ENCODE results near the gene ZNF287. TPM values are rescaled to one million over a fixed set of nuclear protein-coding genes. Genes with fewer than 3 reads are reported as not detected.

ZNF287 gene
- total RNA-seq, 1 experiment from 2014 or later, result 5.4 TPM

DNA sequence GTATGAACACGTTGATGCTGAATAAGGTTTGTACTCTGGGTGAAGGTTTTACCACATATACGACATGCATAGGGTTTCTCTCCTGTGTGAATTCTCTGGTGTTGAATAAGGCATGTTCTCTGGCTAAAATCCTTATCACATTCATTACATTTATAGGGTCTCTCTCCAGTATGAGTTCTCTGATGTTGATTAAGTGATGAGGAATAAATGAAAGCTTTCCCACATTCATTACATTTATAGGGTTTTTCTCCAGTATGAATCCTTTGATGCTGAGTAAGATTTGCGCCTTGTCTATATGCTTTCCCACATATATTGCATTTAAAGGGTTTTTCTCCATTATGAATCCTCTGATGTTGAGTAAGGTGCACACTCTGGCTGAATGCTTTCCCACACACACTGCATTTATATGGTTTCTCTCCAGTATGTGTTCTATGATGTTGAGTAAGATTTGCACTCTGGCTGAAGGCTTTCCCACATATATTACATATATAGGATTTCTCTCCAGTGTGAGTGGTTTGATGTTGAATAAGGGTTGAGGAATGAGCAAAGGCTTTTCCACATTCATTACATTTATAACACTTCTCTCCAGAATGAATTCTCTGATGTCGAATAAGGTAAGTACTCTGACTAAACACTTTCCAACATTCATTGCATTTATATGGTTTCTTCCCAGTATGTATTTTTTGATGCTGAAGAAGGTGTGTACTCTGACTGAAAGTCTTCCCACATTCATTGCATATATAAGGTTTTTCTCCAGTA, 16.9 kb downstream of the ZNF287 start:
- POLR2A ChIA-PET, result no interaction called here
- Mint-ChIP-seq H3K27ac (no peak overlapping the region), H3K36me3 (peaks cover 78% of the 10 kb centered on the region), H3K4me1 (no peaks in the 10 kb centered on the region), H3K9me3 (peaks cover 89% of the 10 kb centered on the region), H3K27me3 (ENCODE audit: low read depth) (peaks cover 10% of the 10 kb centered on the region), H3K4me3 (no peak overlapping the region)
- DNase-seq (ENCODE audit: low spot score) (no peak), ATAC-seq (no peak)
- TF ChIP-seq FOXK1 (CRISPR knock-in tag; IDR thresholded peaks at IDR 0.05) (no peak), CREB1 (CRISPR knock-in tag; IDR thresholded peaks at IDR 0.05) (no peak), NR3C1 (CRISPR knock-in tag; conservative IDR thresholded peaks at IDR 0.05; ENCODE audit: low read depth) (no peak), ZNF317 (CRISPR knock-in tag; IDR thresholded peaks at IDR 0.05; ENCODE audit: borderline replicate concordance, low read depth) (no peak), TEAD1 (CRISPR knock-in tag; IDR thresholded peaks at IDR 0.05) (no peak), GRHL2 (CRISPR knock-in tag; IDR thresholded peaks at IDR 0.05; ENCODE audit: insufficient replicate concordance, severe bottlenecking) (no peak), KAT7 (CRISPR knock-in tag; IDR thresholded peaks at IDR 0.05; ENCODE audit: borderline replicate concordance) (no peak), JUN (CRISPR knock-in tag; IDR thresholded peaks at IDR 0.05) (no peak), ZNF219 (CRISPR knock-in tag; IDR thresholded peaks at IDR 0.05; ENCODE audit: borderline replicate concordance) (no peak), GTF2I (CRISPR knock-in tag; conservative IDR thresholded peaks at IDR 0.05) (no peak)
- TF ChIP-seq, protein P1, sequence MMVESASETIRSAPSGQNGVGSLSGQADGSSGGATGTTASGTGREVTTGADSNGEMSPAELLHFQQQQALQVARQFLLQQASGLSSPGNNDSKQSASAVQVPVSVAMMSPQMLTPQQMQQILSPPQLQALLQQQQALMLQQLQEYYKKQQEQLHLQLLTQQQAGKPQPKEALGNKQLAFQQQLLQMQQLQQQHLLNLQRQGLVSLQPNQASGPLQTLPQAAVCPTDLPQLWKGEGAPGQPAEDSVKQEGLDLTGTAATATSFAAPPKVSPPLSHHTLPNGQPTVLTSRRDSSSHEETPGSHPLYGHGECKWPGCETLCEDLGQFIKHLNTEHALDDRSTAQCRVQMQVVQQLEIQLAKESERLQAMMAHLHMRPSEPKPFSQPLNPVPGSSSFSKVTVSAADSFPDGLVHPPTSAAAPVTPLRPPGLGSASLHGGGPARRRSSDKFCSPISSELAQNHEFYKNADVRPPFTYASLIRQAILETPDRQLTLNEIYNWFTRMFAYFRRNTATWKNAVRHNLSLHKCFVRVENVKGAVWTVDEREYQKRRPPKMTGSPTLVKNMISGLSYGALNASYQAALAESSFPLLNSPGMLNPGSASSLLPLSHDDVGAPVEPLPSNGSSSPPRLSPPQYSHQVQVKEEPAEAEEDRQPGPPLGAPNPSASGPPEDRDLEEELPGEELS (CRISPR knock-in tag; IDR thresholded peaks at IDR 0.05), result no peak
- TF ChIP-seq, protein P2, sequence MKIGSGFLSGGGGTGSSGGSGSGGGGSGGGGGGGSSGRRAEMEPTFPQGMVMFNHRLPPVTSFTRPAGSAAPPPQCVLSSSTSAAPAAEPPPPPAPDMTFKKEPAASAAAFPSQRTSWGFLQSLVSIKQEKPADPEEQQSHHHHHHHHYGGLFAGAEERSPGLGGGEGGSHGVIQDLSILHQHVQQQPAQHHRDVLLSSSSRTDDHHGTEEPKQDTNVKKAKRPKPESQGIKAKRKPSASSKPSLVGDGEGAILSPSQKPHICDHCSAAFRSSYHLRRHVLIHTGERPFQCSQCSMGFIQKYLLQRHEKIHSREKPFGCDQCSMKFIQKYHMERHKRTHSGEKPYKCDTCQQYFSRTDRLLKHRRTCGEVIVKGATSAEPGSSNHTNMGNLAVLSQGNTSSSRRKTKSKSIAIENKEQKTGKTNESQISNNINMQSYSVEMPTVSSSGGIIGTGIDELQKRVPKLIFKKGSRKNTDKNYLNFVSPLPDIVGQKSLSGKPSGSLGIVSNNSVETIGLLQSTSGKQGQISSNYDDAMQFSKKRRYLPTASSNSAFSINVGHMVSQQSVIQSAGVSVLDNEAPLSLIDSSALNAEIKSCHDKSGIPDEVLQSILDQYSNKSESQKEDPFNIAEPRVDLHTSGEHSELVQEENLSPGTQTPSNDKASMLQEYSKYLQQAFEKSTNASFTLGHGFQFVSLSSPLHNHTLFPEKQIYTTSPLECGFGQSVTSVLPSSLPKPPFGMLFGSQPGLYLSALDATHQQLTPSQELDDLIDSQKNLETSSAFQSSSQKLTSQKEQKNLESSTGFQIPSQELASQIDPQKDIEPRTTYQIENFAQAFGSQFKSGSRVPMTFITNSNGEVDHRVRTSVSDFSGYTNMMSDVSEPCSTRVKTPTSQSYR (CRISPR knock-in tag; IDR thresholded peaks at IDR 0.05), result no peak
- CTCF ChIA-PET, result no interaction called here

DNA sequence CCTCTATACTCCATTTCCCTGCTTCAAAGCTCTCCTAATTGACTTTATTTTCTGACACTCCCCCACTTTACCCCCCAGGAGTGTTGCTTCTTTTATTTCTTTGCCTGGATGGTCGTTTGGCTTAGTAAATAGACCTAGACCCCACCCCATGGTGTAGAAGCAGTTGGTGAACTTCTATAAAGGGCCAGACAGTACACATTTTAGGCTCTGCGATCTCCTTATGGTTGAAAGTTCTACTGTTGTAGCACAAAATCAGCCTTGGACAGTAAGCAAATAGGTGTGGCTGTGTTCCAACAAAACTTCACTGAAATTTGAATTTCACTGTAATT, 31.9 kb downstream of the ZNF287 start:
- no peak for ATAC-seq
- Mint-ChIP-seq H3K9me3 (no peaks in the 10 kb centered on the region; the same call in 1 of the 2 replicates), H3K4me3 (peak overlapping the region; percentile 98; the same call in 1 of the 2 replicates), H3K36me3 (no peaks in the 10 kb centered on the region), H3K4me1 (peaks cover 9% of the 10 kb centered on the region; the same call in 1 of the 2 replicates), H3K27ac (no peak overlapping the region), H3K27me3 (ENCODE audit: low read depth) (no peaks in the 10 kb centered on the region)
- CTCF ChIA-PET, result interaction anchor here (0.6 to 2.7 kb wide), 8 partner anchors 12 to 455 kb away, joined by 3 to 32 read pairs (median 12); no protein-coding TSS in a partner anchor
- DNase-seq (ENCODE audit: low spot score), result no peak
- POLR2A ChIA-PET, result no interaction called here
- TF ChIP-seq ZNF416 (CRISPR knock-in tag; IDR thresholded peaks at IDR 0.05) (no peak), NR1H2 (CRISPR knock-in tag; IDR thresholded peaks at IDR 0.05) (no peak), TP53 (CRISPR knock-in tag; IDR thresholded peaks at IDR 0.05) (no peak), ZNF671 (CRISPR knock-in tag; IDR thresholded peaks at IDR 0.05) (no peak), ETV6 (CRISPR knock-in tag; IDR thresholded peaks at IDR 0.05) (no peak), ZNF423 (CRISPR knock-in tag; IDR thresholded peaks at IDR 0.05) (no peak), NR3C1 (CRISPR knock-in tag; conservative IDR thresholded peaks at IDR 0.05; ENCODE audit: low read depth) (no peak), FOXK1 (CRISPR knock-in tag; IDR thresholded peaks at IDR 0.05) (no peak), IRF2 (CRISPR knock-in tag; IDR thresholded peaks at IDR 0.05; ENCODE audit: borderline replicate concordance, low read depth) (no peak)
- TF ChIP-seq, protein P3, sequence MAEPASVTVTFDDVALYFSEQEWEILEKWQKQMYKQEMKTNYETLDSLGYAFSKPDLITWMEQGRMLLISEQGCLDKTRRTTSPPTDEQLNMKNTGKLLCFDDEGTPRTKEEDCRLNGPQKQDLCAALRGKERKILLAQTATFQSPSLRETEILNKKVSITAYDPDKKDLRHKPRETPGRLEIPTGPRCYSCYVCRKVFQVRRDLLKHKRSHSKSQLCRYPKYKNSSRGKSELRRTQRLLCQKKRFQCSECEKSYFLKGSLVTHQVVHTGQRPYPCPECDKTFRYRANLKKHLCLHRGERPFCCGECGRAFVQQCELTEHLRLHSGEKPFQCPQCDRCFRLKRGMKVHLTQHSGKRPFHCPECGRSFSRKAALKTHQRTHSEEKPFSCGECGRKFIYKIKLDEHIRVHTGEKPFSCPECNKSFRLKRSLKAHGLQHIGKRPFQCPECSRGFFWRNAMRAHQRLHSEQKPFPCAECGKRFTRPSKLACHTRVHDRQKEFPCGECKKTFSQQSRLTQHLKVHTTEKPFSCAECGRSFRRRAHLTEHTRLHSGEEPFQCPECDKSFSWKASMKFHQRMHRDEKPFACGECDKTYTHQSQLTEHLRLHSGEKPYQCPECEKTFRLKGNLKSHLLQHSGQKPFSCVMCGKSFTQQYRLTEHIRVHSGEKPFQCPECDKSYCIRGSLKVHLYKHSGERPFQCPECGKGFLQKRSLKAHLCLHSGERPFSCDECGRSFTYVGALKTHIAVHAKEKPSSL (CRISPR knock-in tag; conservative IDR thresholded peaks at IDR 0.05), result no peak
- TF ChIP-seq, protein P4, sequence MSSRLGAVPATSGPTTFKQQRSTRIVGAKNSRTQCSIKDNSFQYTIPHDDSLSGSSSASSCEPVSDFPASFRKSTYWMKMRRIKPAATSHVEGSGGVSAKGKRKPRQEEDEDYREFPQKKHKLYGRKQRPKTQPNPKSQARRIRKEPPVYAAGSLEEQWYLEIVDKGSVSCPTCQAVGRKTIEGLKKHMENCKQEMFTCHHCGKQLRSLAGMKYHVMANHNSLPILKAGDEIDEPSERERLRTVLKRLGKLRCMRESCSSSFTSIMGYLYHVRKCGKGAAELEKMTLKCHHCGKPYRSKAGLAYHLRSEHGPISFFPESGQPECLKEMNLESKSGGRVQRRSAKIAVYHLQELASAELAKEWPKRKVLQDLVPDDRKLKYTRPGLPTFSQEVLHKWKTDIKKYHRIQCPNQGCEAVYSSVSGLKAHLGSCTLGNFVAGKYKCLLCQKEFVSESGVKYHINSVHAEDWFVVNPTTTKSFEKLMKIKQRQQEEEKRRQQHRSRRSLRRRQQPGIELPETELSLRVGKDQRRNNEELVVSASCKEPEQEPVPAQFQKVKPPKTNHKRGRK (CRISPR knock-in tag; IDR thresholded peaks at IDR 0.05; ENCODE audit: borderline replicate concordance), result no peak
- TF ChIP-seq, protein P5, sequence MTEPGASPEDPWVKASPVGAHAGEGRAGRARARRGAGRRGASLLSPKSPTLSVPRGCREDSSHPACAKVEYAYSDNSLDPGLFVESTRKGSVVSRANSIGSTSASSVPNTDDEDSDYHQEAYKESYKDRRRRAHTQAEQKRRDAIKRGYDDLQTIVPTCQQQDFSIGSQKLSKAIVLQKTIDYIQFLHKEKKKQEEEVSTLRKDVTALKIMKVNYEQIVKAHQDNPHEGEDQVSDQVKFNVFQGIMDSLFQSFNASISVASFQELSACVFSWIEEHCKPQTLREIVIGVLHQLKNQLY (CRISPR knock-in tag; IDR thresholded peaks at IDR 0.05), result no peak
- TF ChIP-seq, protein P6, sequence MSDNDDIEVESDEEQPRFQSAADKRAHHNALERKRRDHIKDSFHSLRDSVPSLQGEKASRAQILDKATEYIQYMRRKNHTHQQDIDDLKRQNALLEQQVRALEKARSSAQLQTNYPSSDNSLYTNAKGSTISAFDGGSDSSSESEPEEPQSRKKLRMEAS (CRISPR knock-in tag; IDR thresholded peaks at IDR 0.05), result no peak
- TF ChIP-seq, protein P7, sequence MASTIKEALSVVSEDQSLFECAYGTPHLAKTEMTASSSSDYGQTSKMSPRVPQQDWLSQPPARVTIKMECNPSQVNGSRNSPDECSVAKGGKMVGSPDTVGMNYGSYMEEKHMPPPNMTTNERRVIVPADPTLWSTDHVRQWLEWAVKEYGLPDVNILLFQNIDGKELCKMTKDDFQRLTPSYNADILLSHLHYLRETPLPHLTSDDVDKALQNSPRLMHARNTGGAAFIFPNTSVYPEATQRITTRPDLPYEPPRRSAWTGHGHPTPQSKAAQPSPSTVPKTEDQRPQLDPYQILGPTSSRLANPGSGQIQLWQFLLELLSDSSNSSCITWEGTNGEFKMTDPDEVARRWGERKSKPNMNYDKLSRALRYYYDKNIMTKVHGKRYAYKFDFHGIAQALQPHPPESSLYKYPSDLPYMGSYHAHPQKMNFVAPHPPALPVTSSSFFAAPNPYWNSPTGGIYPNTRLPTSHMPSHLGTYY (CRISPR knock-in tag; IDR thresholded peaks at IDR 0.05), result no peak

Data from WTC11 (cell line).